Type B pancreatic cell (in vitro differentiated cells): ENCODE results near the gene ANKRA2. TPM values are rescaled to one million over a fixed set of nuclear protein-coding genes. Genes with fewer than 3 reads are reported as not detected.
"Not testable (repeated sequence)": the region's sequence is repeated elsewhere in the genome, so short reads cannot be mapped to it uniquely, and the experiment has no call there.

ENCODE experiments used
- DNase-seq: peaks from one replicate; pipeline ENCODE4 v3.0.0; 2021; ENCODE audit warnings: mixed read lengths; ENCODE audit not compliant: unreplicated experiment; ENCODE audit errors: extremely low spot score
- H3K27ac Mint-ChIP-seq: 2 replicates; pipeline ENCODE4 v1.8.0; 2021; ENCODE audit warnings: mild to moderate bottlenecking, mixed read lengths
- H3K27me3 Mint-ChIP-seq: 2 replicates; pipeline ENCODE4 v1.8.0; 2021; ENCODE audit warnings: mixed read lengths
- H3K36me3 Mint-ChIP-seq: 2 replicates; pipeline ENCODE4 v1.8.0; 2021; ENCODE audit warnings: mixed read lengths
- H3K4me1 Mint-ChIP-seq: one replicate; pipeline ENCODE4 v1.8.0; 2021; ENCODE audit warnings: mixed read lengths; ENCODE audit not compliant: unreplicated experiment
- H3K4me3 Mint-ChIP-seq: 2 replicates; pipeline ENCODE4 v1.8.0; 2021; ENCODE audit warnings: mild to moderate bottlenecking, mixed read lengths
- H3K9me3 Mint-ChIP-seq: 2 replicates; pipeline ENCODE4 v1.8.0; 2021; ENCODE audit warnings: mixed read lengths
- total RNA-seq: library from RNA; stranded (reverse); gene quantifications from 2 replicates; pipeline ENCODE4 v1.2.1, GENCODE V29; 2021; ENCODE audit warnings: low replicate concordance
- TF ChIP-seq, protein P1 (sequence below): fragments of 200-600 bp; sonication (generic); conservative IDR thresholded peaks from 2 replicates; pipeline ENCODE4 v1.5.0; 2021; ENCODE audit warnings: antibody characterized with exemption, mild to moderate bottlenecking

Gene ANKRA2
- total RNA-seq, 1 donor from 2014 or later: 23.2 TPM

GRCh38 chr5:73514418-73514817 lies 51.0 kb downstream of the ANKRA2 start:
- TF ChIP-seq, protein P1, sequence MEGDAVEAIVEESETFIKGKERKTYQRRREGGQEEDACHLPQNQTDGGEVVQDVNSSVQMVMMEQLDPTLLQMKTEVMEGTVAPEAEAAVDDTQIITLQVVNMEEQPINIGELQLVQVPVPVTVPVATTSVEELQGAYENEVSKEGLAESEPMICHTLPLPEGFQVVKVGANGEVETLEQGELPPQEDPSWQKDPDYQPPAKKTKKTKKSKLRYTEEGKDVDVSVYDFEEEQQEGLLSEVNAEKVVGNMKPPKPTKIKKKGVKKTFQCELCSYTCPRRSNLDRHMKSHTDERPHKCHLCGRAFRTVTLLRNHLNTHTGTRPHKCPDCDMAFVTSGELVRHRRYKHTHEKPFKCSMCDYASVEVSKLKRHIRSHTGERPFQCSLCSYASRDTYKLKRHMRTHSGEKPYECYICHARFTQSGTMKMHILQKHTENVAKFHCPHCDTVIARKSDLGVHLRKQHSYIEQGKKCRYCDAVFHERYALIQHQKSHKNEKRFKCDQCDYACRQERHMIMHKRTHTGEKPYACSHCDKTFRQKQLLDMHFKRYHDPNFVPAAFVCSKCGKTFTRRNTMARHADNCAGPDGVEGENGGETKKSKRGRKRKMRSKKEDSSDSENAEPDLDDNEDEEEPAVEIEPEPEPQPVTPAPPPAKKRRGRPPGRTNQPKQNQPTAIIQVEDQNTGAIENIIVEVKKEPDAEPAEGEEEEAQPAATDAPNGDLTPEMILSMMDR: no peak
- DNase-seq: no peak
- H3K9me3 Mint-ChIP-seq: no peaks in the 10 kb centered on the region
- H3K4me1 Mint-ChIP-seq: peaks cover 3% of the 10 kb centered on the region
- no peak overlapping the region for H3K4me3 Mint-ChIP-seq
- no peaks in the 10 kb centered on the region for H3K36me3 Mint-ChIP-seq
- no peak overlapping the region for H3K27ac Mint-ChIP-seq
- H3K27me3 Mint-ChIP-seq: no peaks in the 10 kb centered on the region

- H3K4me3 Mint-ChIP-seq: no peak overlapping the region
- H3K27ac Mint-ChIP-seq: no peak overlapping the region
- no peaks in the 10 kb centered on the region for H3K4me1 Mint-ChIP-seq
- no peak for DNase-seq
- TF ChIP-seq, protein P1: no peak
- no peaks in the 10 kb centered on the region for H3K27me3 Mint-ChIP-seq
- no peaks in the 10 kb centered on the region for H3K36me3 Mint-ChIP-seq
- H3K9me3 Mint-ChIP-seq: no peaks in the 10 kb centered on the region
Observed at GRCh38 chr5:73513996-73514395, 51.4 kb downstream of the ANKRA2 start.

GRCh38 chr5:73508521-73508920 lies 56.9 kb downstream of the ANKRA2 start:
- not testable (repeated sequence) for H3K27me3 Mint-ChIP-seq, H3K27ac Mint-ChIP-seq, H3K4me3 Mint-ChIP-seq, DNase-seq, H3K4me1 Mint-ChIP-seq, H3K9me3 Mint-ChIP-seq
- H3K36me3 Mint-ChIP-seq: peaks cover 14% of the 10 kb centered on the region

DNA sequence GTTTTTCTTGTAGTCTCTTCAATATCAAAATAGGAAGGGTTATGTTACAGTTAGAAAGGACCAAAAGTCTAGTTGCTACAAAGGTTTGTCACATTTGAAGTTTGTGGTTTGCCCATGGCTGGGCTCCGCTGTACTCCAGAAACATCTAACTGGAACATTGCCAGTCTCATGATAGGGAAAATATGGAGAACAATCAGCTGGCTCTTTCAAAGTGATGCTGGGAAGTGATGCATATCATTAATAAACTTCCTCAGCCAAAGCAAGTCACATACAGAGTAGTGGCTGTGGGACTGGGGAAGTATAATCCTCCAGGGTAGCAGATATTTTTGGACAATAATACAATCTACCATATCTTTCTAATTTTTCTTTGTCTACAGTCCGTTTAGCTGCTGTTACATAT lies 58.4 kb downstream of the ANKRA2 start:
- Mint-ChIP-seq H3K36me3 (peaks cover 19% of the 10 kb centered on the region), H3K4me3 (no peak overlapping the region), H3K9me3 (no peaks in the 10 kb centered on the region), H3K27ac (no peak overlapping the region), H3K27me3 (no peaks in the 10 kb centered on the region), H3K4me1 (no peaks in the 10 kb centered on the region)
- DNase-seq: no peak
- TF ChIP-seq, protein P1: no peak

GRCh38 chr5:73506459-73506955 lies 58.9 kb downstream of the ANKRA2 start:
- TF ChIP-seq, protein P1: no peak
- no peak overlapping the region for H3K4me3 Mint-ChIP-seq

More at GRCh38 chr5:73506459-73506955, 58.9 kb downstream of the ANKRA2 start:
- Mint-ChIP-seq H3K9me3 (no peaks in the 10 kb centered on the region), H3K27ac (no peak overlapping the region), H3K27me3 (no peaks in the 10 kb centered on the region), H3K36me3 (peaks cover 19% of the 10 kb centered on the region), H3K4me1 (peaks cover under 1% of the 10 kb centered on the region)
- DNase-seq: no peak

Other genes with a start within 250 kb of the ANKRA2 start
- gene FOXD1, start 116.9 kb downstream of the ANKRA2 start, total RNA-seq: 1.3 and 15.9 TPM in 2 replicates
- gene BTF3, start 67.2 kb downstream of the ANKRA2 start, total RNA-seq: 578 and 664 TPM in 2 replicates
- gene UTP15, start 104 bp upstream of the ANKRA2 start, total RNA-seq: 15.7 and 22.7 TPM in 2 replicates
- 24.9 and 44.1 TPM in 2 replicates for gene ARHGEF28, start 60.6 kb upstream of the ANKRA2 start, total RNA-seq